RPMI8226 (cell line): Measurements from ENCODE around the gene GMFB.

ENCODE experiments used
- DNase-seq: peaks from one replicate; pipeline ENCODE4 v3.0.0-alpha.2; 2015

Gene GMFB

DNA sequence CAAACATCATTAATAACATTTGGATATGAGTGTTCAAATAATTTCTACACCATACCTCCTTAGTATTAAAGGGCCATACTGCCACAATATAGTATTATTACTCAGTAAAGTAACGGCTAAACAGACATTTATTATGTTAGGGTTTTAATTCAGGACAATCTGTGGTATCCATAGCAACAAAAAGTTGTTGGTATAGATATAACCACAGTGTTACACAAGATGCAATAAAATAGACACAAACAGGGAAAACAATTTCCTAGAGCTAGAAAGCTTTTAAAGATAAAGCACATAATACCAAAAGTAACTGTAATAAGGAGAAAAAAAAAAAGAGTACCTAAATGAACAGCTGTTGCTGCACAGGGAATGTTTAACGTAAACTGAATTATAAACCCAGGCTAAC lies 63.7 kb downstream of the GMFB start:
- no peak for DNase-seq
